Pancreas (tissue), 10 donors: ENCODE data around the gene WDR53. TPM values are rescaled to one million over a fixed set of nuclear protein-coding genes. Genes with fewer than 3 reads are reported as not detected.
A peak's percentile ranks its signal among the peaks of the same experiment; 100 is the strongest.

Experiments
- ATAC-seq, 4 donors: fragments of 200-7000 bp; cut with Tn5 transposase; one replicate each; pipeline versions ENCODE4 v1.8.0 to v1.9.1; 2020; ENCODE audit warnings: mild to moderate bottlenecking in 4 of 4, moderate library complexity in 4 of 4
- DNase-seq, 6 donors: peaks; one replicate each; pipeline ENCODE4 v3.0.0-alpha.2; 2020
- FAIRE-seq: peaks from 2 replicates; lab custom pipeline; 2012; peaks lifted over from hg19 to GRCh38; lab: Jason Lieb, UNC
- H3K27ac ChIP-seq, 4 donors: fragments of 200-600 bp; sonication (generic); 1 replicate in 3 of 4; 2 replicates in 1 of 4; pipeline versions ENCODE4 v1.5.0 to v1.8.0; 2020
- H3K27me3 ChIP-seq, 4 donors: fragments of 200-600 bp; one replicate each; pipeline ENCODE4 v1.8.0; 2021
- H3K36me3 ChIP-seq, 3 donors: fragments of 200-600 bp; sonication (generic) in 1 of 3; one replicate each; pipeline versions ENCODE4 v1.5.0 to v1.8.0; 2020 to 2021
- H3K4me1 ChIP-seq, 3 donors: fragments of 200-600 bp; one replicate each; pipeline ENCODE4 v1.8.0; 2021
- H3K4me3 ChIP-seq, 4 donors: fragments of 200-600 bp; sonication (generic) in 2 of 4; one replicate each; pipeline versions ENCODE4 v1.5.0 to v1.8.0; 2020 to 2021
- H3K9me3 ChIP-seq, 4 donors: fragments of 200-600 bp; one replicate each; pipeline ENCODE4 v1.8.0; 2021
- WGBS, 2 donors: extraction: QIAGEN DNeasy Blood & Tissue Kit; methylation state at CpG; one replicate each; pipeline ENCODE4 v1.1.7; 2013; 5-methylcytosine and 5-hydroxymethylcytosine counted together
- intact Hi-C, 3 donors: fragments of 100-400 bp; cut with DNase I; formaldehyde crosslinking; loops; one replicate each; pipeline versions ENCODE4 v1.11.1 to v1.14.2; 2022
- polyA plus RNA-seq, 2 donors: library from polyadenylated mRNA; stranded (reverse); fragments of 200-250 nt; gene quantifications; one replicate each; pipeline ENCODE4 v1.2.3, GENCODE V29; 2013
- total RNA-seq, 6 donors: library from RNA; stranded (reverse); fragmentation: NEBNext Ultra II Directional in 4 of 6; extraction: Animal tissue kit (Norgen Biotek cat#: 25700) in 4 of 6; gene quantifications; one replicate each; pipeline versions ENCODE4 v1.2.1 to v1.2.4, GENCODE V29; 2021 to 2023
- TF ChIP-seq, protein P1 (sequence below), 4 donors: fragments of 200-600 bp; sonication (generic) in 3 of 4; IDR thresholded peaks; one replicate each; pipeline versions ENCODE4 v1.5.0 to v1.8.0; 2021; ENCODE audit warnings: antibody characterized with exemption in 4 of 4
- donor health status: healthy with polysubstance abuse.
- donor health status: DM: no; HTN: no; CAD: no; lungs with moderate emphysema.
- donor health status: DM: no; HTN: no; CAD: no.
- donor health status: control.
- donor health status: control.
- donor health status: Bipolar disorder and iron deficiency.
- donor health status: DM: yes; HTN: yes; CAD: no.
- donor health status: DM: no; HTN: no; CAD: no.
- donor health status: DM: no; HTN: no; CAD: no.
- donor health status: DM: yes; HTN: yes; CAD: no.

WDR53 gene
- total and polyA plus RNA-seq, 8 donors = 3.2 to 10.6 (median 4.0) TPM

GRCh38 chr3:196519718-196520082 lies 48.7 kb downstream of the WDR53 start:
- intact Hi-C loops = no loop called here

GRCh38 chr3:196518966-196519717 lies 49.2 kb downstream of the WDR53 start:
- H3K9me3 ChIP-seq = no peaks in the 10 kb centered on the region
- no peaks in the 10 kb centered on the region for H3K4me1 ChIP-seq
- TF ChIP-seq, protein P1, sequence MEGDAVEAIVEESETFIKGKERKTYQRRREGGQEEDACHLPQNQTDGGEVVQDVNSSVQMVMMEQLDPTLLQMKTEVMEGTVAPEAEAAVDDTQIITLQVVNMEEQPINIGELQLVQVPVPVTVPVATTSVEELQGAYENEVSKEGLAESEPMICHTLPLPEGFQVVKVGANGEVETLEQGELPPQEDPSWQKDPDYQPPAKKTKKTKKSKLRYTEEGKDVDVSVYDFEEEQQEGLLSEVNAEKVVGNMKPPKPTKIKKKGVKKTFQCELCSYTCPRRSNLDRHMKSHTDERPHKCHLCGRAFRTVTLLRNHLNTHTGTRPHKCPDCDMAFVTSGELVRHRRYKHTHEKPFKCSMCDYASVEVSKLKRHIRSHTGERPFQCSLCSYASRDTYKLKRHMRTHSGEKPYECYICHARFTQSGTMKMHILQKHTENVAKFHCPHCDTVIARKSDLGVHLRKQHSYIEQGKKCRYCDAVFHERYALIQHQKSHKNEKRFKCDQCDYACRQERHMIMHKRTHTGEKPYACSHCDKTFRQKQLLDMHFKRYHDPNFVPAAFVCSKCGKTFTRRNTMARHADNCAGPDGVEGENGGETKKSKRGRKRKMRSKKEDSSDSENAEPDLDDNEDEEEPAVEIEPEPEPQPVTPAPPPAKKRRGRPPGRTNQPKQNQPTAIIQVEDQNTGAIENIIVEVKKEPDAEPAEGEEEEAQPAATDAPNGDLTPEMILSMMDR (IDR thresholded peaks at IDR 0.05) = peak in 1 of 4 donors; percentile 15
- ATAC-seq (peak in 2 of 4 donors; percentile 45 to 60), FAIRE-seq (no peak), DNase-seq (peak in 1 of 6 donors; percentile 19)
- WGBS, 2 donors = 40 to 42% methylated on average over 12 of the region's 12 CpGs
- H3K27ac ChIP-seq = no peak overlapping the region
- intact Hi-C loops = no loop called here
- H3K4me3 ChIP-seq = no peak overlapping the region
- no peaks in the 10 kb centered on the region for H3K36me3 ChIP-seq
- H3K27me3 ChIP-seq = no peaks in the 10 kb centered on the region

More at GRCh38 chr3:196519718-196520082, 48.7 kb downstream of the WDR53 start:
- H3K27me3 ChIP-seq = no peaks in the 10 kb centered on the region
- no peaks in the 10 kb centered on the region for H3K9me3 ChIP-seq
- no peak overlapping the region for H3K4me3 ChIP-seq
- DNase-seq (no peak), FAIRE-seq (no peak), ATAC-seq (no peak)
- H3K36me3 ChIP-seq = no peaks in the 10 kb centered on the region
- H3K27ac ChIP-seq = no peak overlapping the region
- 79 to 80% methylated on average over 5 of the region's 5 CpGs for whole genome bisulfite sequencing, 2 donors
- H3K4me1 ChIP-seq = no peaks in the 10 kb centered on the region
- TF ChIP-seq, protein P1 (IDR thresholded peaks at IDR 0.05) = no peak

DNA sequence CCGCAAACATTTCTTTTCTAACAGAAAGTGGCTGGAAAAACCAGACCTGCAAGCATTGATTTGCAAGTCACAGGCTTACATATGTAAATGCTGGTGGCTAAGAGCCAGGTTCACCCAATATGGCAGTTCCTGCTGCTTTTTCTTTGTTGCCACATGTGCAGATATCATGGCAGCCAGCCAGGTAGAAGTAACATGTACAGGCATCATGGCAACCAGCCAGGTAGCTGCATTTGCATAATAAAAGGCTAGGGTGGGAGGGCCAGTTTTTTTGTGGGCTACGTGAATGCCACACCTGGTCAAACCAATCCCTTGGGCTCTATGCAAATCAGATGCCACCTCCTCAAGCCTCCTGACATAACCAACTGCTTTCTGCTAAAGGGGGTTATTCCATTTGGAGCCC lies 50.4 kb downstream of the WDR53 start:
- no peaks in the 10 kb centered on the region for H3K27me3 ChIP-seq
- no peak for FAIRE-seq

GRCh38 chr3:196517162-196517800 lies 51.1 kb downstream of the WDR53 start:
- Histone ChIP-seq H3K4me1 (no peaks in the 10 kb centered on the region), H3K27me3 (no peaks in the 10 kb centered on the region), H3K27ac (no peak overlapping the region), H3K4me3 (no peak overlapping the region), H3K36me3 (no peaks in the 10 kb centered on the region), H3K9me3 (no peaks in the 10 kb centered on the region)
- no peak for ATAC-seq
- intact Hi-C loops = no loop called here
- TF ChIP-seq, protein P1 (IDR thresholded peaks at IDR 0.05) = no peak
- no peak for DNase-seq
- FAIRE-seq = no peak
- 69 to 79% methylated on average over 2 of the region's 2 CpGs for WGBS, 2 donors

More for the DNA sequence above, 50.4 kb downstream of the WDR53 start:
- Histone ChIP-seq H3K27ac (no peak overlapping the region), H3K9me3 (no peaks in the 10 kb centered on the region), H3K4me3 (no peak overlapping the region), H3K4me1 (no peaks in the 10 kb centered on the region), H3K36me3 (no peaks in the 10 kb centered on the region)
- 72 to 77% methylated on average over 2 of the region's 2 CpGs for WGBS, 2 donors
- TF ChIP-seq, protein P1 (IDR thresholded peaks at IDR 0.05) = no peak
- ATAC-seq (no peak), DNase-seq (no peak)
- intact Hi-C loops = no loop called here
